ENCODE measurements around the gene RNF225.

The RNF225 gene

DNA sequence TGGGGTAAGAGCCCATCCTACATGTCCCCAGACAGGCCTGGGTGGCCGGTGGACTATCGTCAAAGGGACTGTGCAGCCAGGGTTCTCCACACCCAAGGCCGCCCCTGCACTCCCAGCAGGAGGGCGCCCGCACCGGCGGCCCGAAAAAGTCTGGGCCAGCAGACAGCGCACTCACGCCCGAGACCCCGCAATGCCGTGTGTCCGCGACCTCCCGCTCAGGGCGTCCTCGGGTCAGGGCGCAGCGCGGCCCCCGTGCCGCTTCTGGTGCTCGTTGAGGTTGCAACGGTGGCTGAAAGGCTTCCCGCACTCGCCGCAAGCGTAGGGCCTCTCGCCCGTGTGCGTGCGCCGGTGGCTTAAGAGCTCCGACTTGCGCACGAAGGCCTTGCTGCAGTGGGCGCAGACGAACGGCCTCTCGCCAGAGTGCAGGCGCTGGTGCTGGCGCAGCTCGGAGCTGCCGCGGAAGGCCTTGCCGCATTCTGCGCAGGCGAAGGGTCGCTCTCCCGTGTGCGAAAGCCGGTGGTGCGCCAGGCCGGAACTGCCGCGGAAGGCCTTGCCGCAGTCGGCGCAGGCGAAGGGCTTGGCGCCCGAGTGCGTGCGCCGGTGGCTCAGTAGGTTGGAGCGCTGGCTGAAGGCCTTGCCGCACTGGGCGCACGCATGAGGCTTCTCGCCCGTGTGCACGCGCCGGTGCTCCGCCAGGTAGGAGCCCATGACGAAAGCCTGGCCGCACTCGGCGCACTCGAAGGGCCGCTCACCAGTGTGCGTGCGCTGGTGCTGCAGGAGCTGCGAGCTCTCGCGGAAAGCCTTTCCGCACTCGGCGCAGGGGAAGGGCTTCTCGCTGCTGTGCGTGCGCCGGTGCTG, 39.3 kb upstream of the RNF225 start:
- peak; percentile 52 for DNase-seq (ENCODE audit: low read depth)
- TF ChIP-seq, protein P1, sequence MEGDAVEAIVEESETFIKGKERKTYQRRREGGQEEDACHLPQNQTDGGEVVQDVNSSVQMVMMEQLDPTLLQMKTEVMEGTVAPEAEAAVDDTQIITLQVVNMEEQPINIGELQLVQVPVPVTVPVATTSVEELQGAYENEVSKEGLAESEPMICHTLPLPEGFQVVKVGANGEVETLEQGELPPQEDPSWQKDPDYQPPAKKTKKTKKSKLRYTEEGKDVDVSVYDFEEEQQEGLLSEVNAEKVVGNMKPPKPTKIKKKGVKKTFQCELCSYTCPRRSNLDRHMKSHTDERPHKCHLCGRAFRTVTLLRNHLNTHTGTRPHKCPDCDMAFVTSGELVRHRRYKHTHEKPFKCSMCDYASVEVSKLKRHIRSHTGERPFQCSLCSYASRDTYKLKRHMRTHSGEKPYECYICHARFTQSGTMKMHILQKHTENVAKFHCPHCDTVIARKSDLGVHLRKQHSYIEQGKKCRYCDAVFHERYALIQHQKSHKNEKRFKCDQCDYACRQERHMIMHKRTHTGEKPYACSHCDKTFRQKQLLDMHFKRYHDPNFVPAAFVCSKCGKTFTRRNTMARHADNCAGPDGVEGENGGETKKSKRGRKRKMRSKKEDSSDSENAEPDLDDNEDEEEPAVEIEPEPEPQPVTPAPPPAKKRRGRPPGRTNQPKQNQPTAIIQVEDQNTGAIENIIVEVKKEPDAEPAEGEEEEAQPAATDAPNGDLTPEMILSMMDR (conservative IDR thresholded peaks at IDR 0.05; ENCODE audit: low read depth, low read length) = no peak
- H3K4me3 ChIP-seq (ENCODE audit: low read depth, low read length) = peak overlapping the region; percentile 22

DNA sequence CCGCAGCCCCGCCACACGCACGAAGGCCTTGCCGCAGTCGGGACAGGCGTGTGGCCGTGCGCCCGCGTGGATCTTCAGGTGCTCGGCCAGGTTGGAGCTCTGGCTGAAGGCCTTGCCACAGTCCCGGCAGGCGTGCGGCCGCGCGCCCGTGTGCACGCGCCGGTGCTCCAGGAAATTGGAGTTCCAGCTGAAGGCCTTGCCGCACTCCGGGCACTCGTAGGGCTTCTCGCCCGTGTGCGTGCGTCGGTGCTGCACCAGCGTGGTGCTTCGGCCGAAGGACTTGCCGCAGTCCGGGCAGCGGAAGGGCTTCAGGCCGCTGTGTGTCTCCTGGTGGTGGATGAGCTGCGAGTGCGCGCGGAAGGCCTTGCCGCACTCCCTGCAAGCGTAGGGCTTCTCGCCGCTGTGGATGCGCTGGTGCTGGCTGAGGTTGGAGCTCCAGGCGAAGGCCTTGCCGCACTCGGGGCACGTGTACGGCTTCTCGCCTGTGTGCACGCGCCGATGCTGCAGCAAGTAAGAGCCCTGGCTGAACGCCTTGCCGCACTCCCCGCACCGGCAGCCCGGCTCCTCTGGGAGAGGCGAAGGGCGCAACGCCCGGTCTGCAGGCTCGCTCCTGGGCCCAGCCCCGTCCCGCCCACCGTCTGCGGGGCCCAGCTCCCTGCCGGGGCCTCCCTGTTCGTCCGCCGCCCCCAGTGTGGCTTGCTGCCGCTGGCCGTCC, 38.5 kb upstream of the RNF225 start:
- H3K4me3 ChIP-seq (ENCODE audit: low read depth, low read length) = peak overlapping the region; percentile 22
- DNase-seq (ENCODE audit: low read depth) = peak; percentile 46
- TF ChIP-seq, protein P1 (conservative IDR thresholded peaks at IDR 0.05; ENCODE audit: low read depth, low read length) = no peak

DNA sequence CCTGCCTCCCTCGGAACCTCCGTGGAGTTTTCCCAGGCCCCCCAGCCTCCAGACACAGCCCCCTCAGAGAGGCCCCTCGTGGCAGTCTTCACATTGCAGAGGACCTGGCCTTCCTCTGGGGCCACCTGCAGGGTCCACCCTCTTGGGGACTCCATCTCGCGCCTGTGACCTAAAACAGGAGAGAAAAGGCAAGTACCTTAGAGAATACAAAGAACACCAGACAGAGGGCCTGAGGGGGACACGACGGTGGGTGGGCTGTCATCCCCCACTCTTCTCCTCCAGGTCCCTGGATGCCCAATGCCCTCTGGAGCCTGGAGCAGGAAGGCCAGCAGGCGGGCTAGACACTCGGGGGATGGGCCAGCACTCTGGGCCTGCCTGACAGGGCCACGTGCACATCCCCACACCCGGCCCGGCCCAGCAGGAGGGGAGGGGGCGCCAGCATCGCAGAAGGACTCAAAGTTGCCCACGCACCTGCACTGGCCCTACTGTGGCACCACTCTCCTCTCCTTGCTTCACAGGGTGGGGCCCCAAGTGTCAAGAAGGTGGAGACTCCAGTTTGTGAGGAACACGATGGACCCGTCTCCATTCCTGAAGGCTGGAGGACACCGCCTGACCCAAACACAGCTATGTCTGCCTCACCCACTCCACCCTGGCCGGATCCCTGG, 37.8 kb upstream of the RNF225 start:
- DNase-seq (ENCODE audit: low read depth) = no peak
- no peak overlapping the region for H3K4me3 ChIP-seq (ENCODE audit: low read depth, low read length)
- TF ChIP-seq, protein P1 (conservative IDR thresholded peaks at IDR 0.05; ENCODE audit: low read depth, low read length) = no peak

DNA sequence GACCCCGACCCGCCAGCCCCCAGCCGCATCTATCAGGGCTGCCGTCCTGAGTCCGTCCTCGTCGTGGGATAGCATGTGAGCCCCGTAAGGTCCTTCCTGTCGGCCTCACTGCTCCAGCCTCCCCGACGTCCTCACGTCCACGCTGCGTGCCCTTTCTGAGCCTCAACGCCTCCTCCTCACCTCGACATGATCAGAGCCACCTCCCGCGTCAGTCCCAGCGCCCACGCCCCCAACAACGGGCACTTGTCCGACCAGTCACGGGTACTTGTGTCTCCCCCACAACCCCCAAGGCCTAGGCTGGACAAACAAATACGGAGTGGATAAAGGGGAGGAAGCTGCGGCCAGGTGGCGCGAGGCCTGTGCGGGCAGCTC, 33.6 kb upstream of the RNF225 start:
- TF ChIP-seq, protein P1 (conservative IDR thresholded peaks at IDR 0.05; ENCODE audit: low read depth, low read length) = peak; percentile 34
- DNase-seq (ENCODE audit: low read depth) = no peak
- H3K4me3 ChIP-seq (ENCODE audit: low read depth, low read length) = peak overlapping the region; percentile 63

DNA sequence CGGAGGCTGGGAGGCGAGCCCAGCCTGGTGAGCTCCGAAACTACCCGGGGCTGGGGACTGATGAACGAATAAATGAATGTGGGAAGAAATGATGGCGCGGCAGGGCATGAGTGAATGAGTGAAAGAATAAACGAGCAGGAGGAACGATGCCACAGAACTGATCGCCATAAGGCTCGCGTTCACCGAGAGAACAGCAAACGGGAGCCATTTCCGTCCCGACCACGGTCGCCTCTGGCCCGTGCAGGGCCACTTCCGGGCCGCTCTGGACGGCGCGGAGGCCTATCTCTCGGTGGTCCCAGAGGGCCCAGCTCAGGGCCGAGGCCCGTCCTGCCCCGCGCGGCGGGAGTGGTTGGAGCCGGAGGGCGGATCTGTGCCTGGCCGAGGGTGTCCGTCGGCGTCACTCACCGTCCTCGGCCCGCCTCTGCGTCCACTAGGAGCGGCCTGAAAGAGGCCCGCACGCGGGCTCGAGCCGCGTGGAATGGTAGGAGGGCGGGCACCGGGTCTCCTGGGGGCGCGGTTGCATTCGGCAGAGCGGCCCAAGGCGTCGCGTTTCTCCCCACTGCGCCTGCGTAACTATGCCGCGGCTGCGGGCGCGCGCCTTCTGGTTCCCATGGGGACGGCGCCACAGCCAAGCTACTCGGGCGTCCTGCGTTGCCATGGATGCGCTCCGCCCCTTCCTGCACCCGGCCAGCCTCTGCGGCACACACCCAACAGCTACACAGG, 33.0 kb upstream of the RNF225 start, which contains the start of gene ZNF497:
TSS of gene ZNF497 (minus strand) at position 480 of the 723 bp plus-strand sequence. CDS start 5,116 bp downstream, outside the sequence.
- H3K4me3 ChIP-seq (ENCODE audit: low read depth, low read length) = peak within 1 kb of the TSS; percentile 63
- TF ChIP-seq, protein P1 (conservative IDR thresholded peaks at IDR 0.05; ENCODE audit: low read depth, low read length) = peak; percentile 7
- DNase-seq (ENCODE audit: low read depth) = peak; percentile 97

DNA sequence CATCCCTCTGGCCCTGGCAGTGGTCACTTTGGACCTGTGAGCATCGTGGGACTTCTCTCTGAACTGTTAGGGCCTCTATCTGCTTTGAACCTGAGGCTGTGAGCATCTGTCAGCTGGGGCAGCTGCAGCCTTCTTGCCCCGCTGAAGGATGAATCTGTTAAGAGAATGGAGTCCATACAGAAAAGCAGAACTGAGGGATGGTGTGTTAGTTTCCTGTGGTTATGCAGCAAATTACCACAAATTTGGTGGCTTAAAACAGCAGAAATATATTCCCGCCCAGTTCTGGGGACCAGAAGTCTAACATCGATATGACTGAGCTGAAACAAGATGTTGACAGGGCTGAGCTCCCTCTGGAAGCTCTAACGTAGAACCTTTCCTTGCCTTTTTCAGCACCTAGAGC, 31.3 kb upstream of the RNF225 start:
- DNase-seq (ENCODE audit: low read depth) = no peak
- TF ChIP-seq, protein P1 (conservative IDR thresholded peaks at IDR 0.05; ENCODE audit: low read depth, low read length) = no peak
- no peak overlapping the region for H3K4me3 ChIP-seq (ENCODE audit: low read depth, low read length)

Measured in choroid plexus epithelial cell (primary cell).